Measurements from ENCODE around the gene ARHGEF7. TPM values are rescaled to one million over a fixed set of nuclear protein-coding genes. Genes with fewer than 3 reads are reported as not detected.

ARHGEF7 gene
- total RNA-seq, 2 donors from 2014 or later = 46.7 to 50.7 TPM

GRCh38 chr13:111275382-111275781, 160.3 kb downstream of the ARHGEF7 start:
- H3K4me3 ChIP-seq = no peak overlapping the region
- H3K27me3 ChIP-seq = no peaks in the 10 kb centered on the region
- no peaks in the 10 kb centered on the region for H3K9me3 ChIP-seq
- H3K36me3 ChIP-seq = no peaks in the 10 kb centered on the region
- H3K9ac ChIP-seq (ENCODE audit: low read depth in 2 of 2, low read length in 2 of 2) = no peak overlapping the region
- no peak for DNase-seq
- TF ChIP-seq, protein P1, sequence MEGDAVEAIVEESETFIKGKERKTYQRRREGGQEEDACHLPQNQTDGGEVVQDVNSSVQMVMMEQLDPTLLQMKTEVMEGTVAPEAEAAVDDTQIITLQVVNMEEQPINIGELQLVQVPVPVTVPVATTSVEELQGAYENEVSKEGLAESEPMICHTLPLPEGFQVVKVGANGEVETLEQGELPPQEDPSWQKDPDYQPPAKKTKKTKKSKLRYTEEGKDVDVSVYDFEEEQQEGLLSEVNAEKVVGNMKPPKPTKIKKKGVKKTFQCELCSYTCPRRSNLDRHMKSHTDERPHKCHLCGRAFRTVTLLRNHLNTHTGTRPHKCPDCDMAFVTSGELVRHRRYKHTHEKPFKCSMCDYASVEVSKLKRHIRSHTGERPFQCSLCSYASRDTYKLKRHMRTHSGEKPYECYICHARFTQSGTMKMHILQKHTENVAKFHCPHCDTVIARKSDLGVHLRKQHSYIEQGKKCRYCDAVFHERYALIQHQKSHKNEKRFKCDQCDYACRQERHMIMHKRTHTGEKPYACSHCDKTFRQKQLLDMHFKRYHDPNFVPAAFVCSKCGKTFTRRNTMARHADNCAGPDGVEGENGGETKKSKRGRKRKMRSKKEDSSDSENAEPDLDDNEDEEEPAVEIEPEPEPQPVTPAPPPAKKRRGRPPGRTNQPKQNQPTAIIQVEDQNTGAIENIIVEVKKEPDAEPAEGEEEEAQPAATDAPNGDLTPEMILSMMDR (IDR thresholded peaks at IDR 0.05) = no peak
- no peak overlapping the region for H3K27ac ChIP-seq
- no peaks in the 10 kb centered on the region for H3K4me1 ChIP-seq
- intact Hi-C loops (cut with DNase I) = no loop called here

- Histone ChIP-seq H3K4me3 (no peak overlapping the region), H3K9ac (ENCODE audit: low read depth in 2 of 2, low read length in 2 of 2) (no peak overlapping the region), H3K27ac (no peak overlapping the region), H3K27me3 (no peaks in the 10 kb centered on the region), H3K4me1 (no peaks in the 10 kb centered on the region), H3K36me3 (no peaks in the 10 kb centered on the region), H3K9me3 (no peaks in the 10 kb centered on the region)
- intact Hi-C loops (cut with DNase I) = no loop called here
- TF ChIP-seq, protein P1 (IDR thresholded peaks at IDR 0.05) = no peak
- DNase-seq = no peak
Measured at GRCh38 chr13:111275995-111276618, 161.0 kb downstream of the ARHGEF7 start.

- no peak overlapping the region for H3K4me3 ChIP-seq
- no peak overlapping the region for H3K27ac ChIP-seq
- no peak overlapping the region for H3K9ac ChIP-seq (ENCODE audit: low read depth in 2 of 2, low read length in 2 of 2)
- H3K27me3 ChIP-seq = no peaks in the 10 kb centered on the region
- H3K36me3 ChIP-seq = peaks cover 1% of the 10 kb centered on the region
- no peak for DNase-seq
- no peaks in the 10 kb centered on the region for H3K9me3 ChIP-seq
- intact Hi-C loops (cut with DNase I) = no loop called here
- TF ChIP-seq, protein P1 (IDR thresholded peaks at IDR 0.05) = no peak
- no peaks in the 10 kb centered on the region for H3K4me1 ChIP-seq
Measured at GRCh38 chr13:111278258-111278657, 163.1 kb downstream of the ARHGEF7 start.

GRCh38 chr13:111278743-111279652, 163.9 kb downstream of the ARHGEF7 start:
- no peaks in the 10 kb centered on the region for H3K9me3 ChIP-seq
- no peaks in the 10 kb centered on the region for H3K27me3 ChIP-seq
- no peak overlapping the region for H3K9ac ChIP-seq (ENCODE audit: low read depth in 2 of 2, low read length in 2 of 2)
- no peak overlapping the region for H3K27ac ChIP-seq
- H3K4me3 ChIP-seq = no peak overlapping the region
- peaks cover 9% of the 10 kb centered on the region for H3K36me3 ChIP-seq
- TF ChIP-seq, protein P1 (IDR thresholded peaks at IDR 0.05) = no peak
- no peak for DNase-seq
- intact Hi-C loops (cut with DNase I) = no loop called here
- H3K4me1 ChIP-seq = no peaks in the 10 kb centered on the region

DNA sequence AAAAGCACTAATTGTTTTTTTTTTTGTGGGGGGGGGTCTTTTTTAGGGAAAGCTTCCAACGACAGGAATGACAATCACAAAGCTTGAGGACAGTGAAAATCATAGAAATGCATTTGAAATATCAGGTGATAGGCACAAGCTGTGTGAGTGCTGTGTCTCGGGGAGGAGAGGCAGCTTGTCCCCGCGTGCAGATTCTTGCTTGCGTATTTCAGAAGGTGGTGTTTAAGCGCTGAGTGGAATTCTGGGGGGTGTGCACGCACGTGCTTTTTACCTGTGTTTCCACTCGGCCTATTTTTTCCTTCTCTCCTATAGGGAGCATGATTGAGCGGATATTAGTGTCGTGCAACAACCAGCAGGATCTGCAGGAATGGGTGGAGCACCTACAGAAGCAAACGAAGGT, 165.1 kb downstream of the ARHGEF7 start:
- Histone ChIP-seq H3K27ac (no peak overlapping the region), H3K9me3 (no peaks in the 10 kb centered on the region), H3K27me3 (no peaks in the 10 kb centered on the region), H3K36me3 (peaks cover 11% of the 10 kb centered on the region), H3K4me1 (no peaks in the 10 kb centered on the region), H3K9ac (ENCODE audit: low read depth in 2 of 2, low read length in 2 of 2) (no peak overlapping the region), H3K4me3 (no peak overlapping the region)
- intact Hi-C loops (cut with DNase I) = no loop called here
- TF ChIP-seq, protein P1 (IDR thresholded peaks at IDR 0.05) = no peak
- no peak for DNase-seq
